K562 (cell line): ENCODE measurements around the gene CTIF. TPM values are rescaled to one million over a fixed set of nuclear protein-coding genes. Genes with fewer than 3 reads are reported as not detected.

ENCODE experiments used
- ATAC-seq: fragments of 200-7000 bp; cut with Tn5 transposase; 3 replicates; pipeline ENCODE4 v1.9.1; 2020; ENCODE audit warnings: moderate library complexity
- BruUV-seq: library from RNA; stranded (reverse); fragments of 400-500 nt; replicated peaks from 2 replicates; lab custom pipeline; 2021; lab: Mats Ljungman, UMichigan
- CTCF ChIA-PET: fragments of 300-600 bp; formaldehyde crosslinking; extraction: SDS; loops from one replicate; lab custom pipeline; 2021; ENCODE audit warnings: low intra/inter-chr PET ratio; lab: Yijun Ruan, JAX
- POLR2A ChIA-PET: fragments of 300-600, 350-650 bp; sonication (Branson Sonifier 250); formaldehyde crosslinking; extraction: SDS; loops from one replicate; lab custom pipeline; 2021; ENCODE audit warnings: antibody characterized with exemption, inconsistent platforms; lab: Yijun Ruan, JAX
- DNase-seq, 4 experiments: peaks; one replicate each; pipeline versions ENCODE4 v3.0.0 to v3.0.0-alpha.2; 2011 to 2018; ENCODE audit warnings: low spot score in 3 of 4, mixed read lengths in 3 of 4; ENCODE audit errors: extremely low read depth in 1 of 4
- FAIRE-seq: peaks from 2 replicates; lab custom pipeline; 2011; peaks lifted over from hg19 to GRCh38; lab: Jason Lieb, UNC
- H2AFZ ChIP-seq: 2 replicates; pipeline ENCODE4 v1.6.0; 2011; ENCODE audit warnings: low read depth, low read length, control low read depth, inconsistent platforms
- H3K27ac ChIP-seq: fragments of 200-600 bp; 3 replicates; pipeline ENCODE4 v1.8.0; 2011; ENCODE audit warnings: low read depth, mild to moderate bottlenecking, control low read depth, inconsistent platforms, low read length, moderate library complexity, mixed read lengths; ENCODE audit errors: extremely low read depth
- H3K27me3 ChIP-seq, 2 experiments: fragments of 300-600 bp in 1 of 2; 2 replicates in 1 of 2; 3 replicates in 1 of 2; pipeline versions ENCODE4 v1.6.0 to v1.8.0; 2011; ENCODE audit warnings: inconsistent platforms in 2 of 2, low read length in 2 of 2, mild to moderate bottlenecking in 1 of 2, mixed read lengths in 1 of 2, moderate library complexity in 1 of 2; ENCODE audit not compliant: control insufficient read depth in 2 of 2, insufficient read depth in 2 of 2
- H3K36me3 ChIP-seq: fragments of 300-600 bp; 3 replicates; pipeline ENCODE4 v1.8.0; 2011; ENCODE audit warnings: mild to moderate bottlenecking, low read length, inconsistent platforms; ENCODE audit not compliant: control insufficient read depth, insufficient read depth
- H3K4me1 ChIP-seq, 2 experiments: fragments of 200-600 bp in 1 of 2; replicated peaks in 1 of 2; 2 replicates in 1 of 2; 3 replicates in 1 of 2; pipeline versions ENCODE4 v1.5.1 to v1.8.0; 2011; ENCODE audit warnings: inconsistent platforms in 2 of 2, low read length in 2 of 2, mild to moderate bottlenecking in 1 of 2, mixed read lengths in 1 of 2, moderate library complexity in 1 of 2; ENCODE audit not compliant: control insufficient read depth in 2 of 2, insufficient read depth in 2 of 2
- H3K4me2 ChIP-seq: 2 replicates; pipeline ENCODE4 v1.6.1; 2011; ENCODE audit warnings: low read length, control low read depth, inconsistent platforms, mixed read lengths; ENCODE audit not compliant: insufficient read depth
- H3K4me3 ChIP-seq: fragments of 200-600 bp; sonication (generic), shearing (Covaris generic); 2 replicates; pipeline ENCODE4 v1.5.1; 2016; ENCODE audit warnings: control low read depth, inconsistent platforms
- H3K79me2 ChIP-seq: fragments of 200-600 bp; 3 replicates; pipeline ENCODE4 v1.8.0; 2011; ENCODE audit warnings: low read length, inconsistent platforms; ENCODE audit not compliant: control insufficient read depth, insufficient read depth
- H3K9ac ChIP-seq, 2 experiments: 2 replicates each; pipeline versions ENCODE4 v1.6.0 to v1.6.1; 2011; ENCODE audit warnings: low read depth in 2 of 2, low read length in 2 of 2, control low read depth in 1 of 2, inconsistent platforms in 1 of 2, mild to moderate bottlenecking in 1 of 2, mixed read lengths in 1 of 2; ENCODE audit not compliant: insufficient read depth in 1 of 2
- H3K9me1 ChIP-seq: one replicate; pipeline ENCODE4 v1.6.0; 2011; ENCODE audit warnings: inconsistent platforms, mild to moderate bottlenecking, low read length, moderate library complexity; ENCODE audit not compliant: control insufficient read depth, insufficient read depth
- H3K9me3 ChIP-seq: replicated peaks from 2 replicates; pipeline ENCODE4 v1.5.1; 2011; ENCODE audit warnings: low read depth, low read length, inconsistent platforms; ENCODE audit not compliant: control insufficient read depth, insufficient read depth
- H4K20me1 ChIP-seq: replicated peaks from 2 replicates; pipeline ENCODE4 v1.6.1; 2011; ENCODE audit warnings: low read length, inconsistent platforms, mixed read lengths; ENCODE audit not compliant: control insufficient read depth, insufficient read depth
- ADNP ChIP-seq: fragments of 200-800 bp; sonication (Bioruptor generic); IDR thresholded peaks from 2 replicates; pipeline ENCODE4 v1.6.1; 2016; ENCODE audit warnings: missing genetic modification characterization, missing compliant biosample characterization
- DACH1 ChIP-seq: fragments of 450-650 bp; IDR thresholded peaks from 2 replicates; pipeline ENCODE4 v1.6.1; 2018; ENCODE audit not compliant: partially characterized antibody
- FOXA1 ChIP-seq: fragments of 450-650 bp; IDR thresholded peaks from 2 replicates; pipeline ENCODE4 v1.6.1; 2016; ENCODE audit warnings: mild to moderate bottlenecking, borderline replicate concordance
- HNRNPUL1 ChIP-seq: fragments of 200-400 bp; formaldehyde crosslinking; IDR thresholded peaks from 2 replicates; pipeline ENCODE4 v1.6.1; 2017; ENCODE audit warnings: low read length
- KAT7 ChIP-seq: sonication (generic); formaldehyde crosslinking; IDR thresholded peaks from 2 replicates; pipeline ENCODE4 v1.8.0; 2022; ENCODE audit warnings: missing genetic modification reagents, mild to moderate bottlenecking, borderline replicate concordance
- MYBL2 ChIP-seq, 2 experiments: fragments of 450-650 bp in 1 of 2; sonication (generic) in 1 of 2; formaldehyde crosslinking in 1 of 2; IDR thresholded peaks; 2 replicates each; pipeline versions ENCODE4 v1.6.1 to v1.8.1; 2017 to 2022; ENCODE audit warnings: borderline replicate concordance in 1 of 2, inconsistent platforms in 1 of 2, low read depth in 1 of 2, mild to moderate bottlenecking in 1 of 2, missing genetic modification reagents in 1 of 2, moderate library complexity in 1 of 2
- NUFIP1 ChIP-seq: fragments of 450-650 bp; IDR thresholded peaks from 2 replicates; pipeline ENCODE4 v1.6.1; 2018; ENCODE audit not compliant: partially characterized antibody
- WGBS: fragments of 100-300 bp; shearing (Covaris generic); methylation state at CpG from one replicate; pipeline ENCODE4 v1.1.6; 2016; ENCODE audit warnings: low coverage, mixed read lengths; ENCODE audit not compliant: insufficient coverage; ENCODE audit errors: missing lambda C conversion rate; 5-methylcytosine and 5-hydroxymethylcytosine counted together
- in situ Hi-C: fragments of 300-500 bp; cut with MboI; formaldehyde crosslinking; loops from 4 replicates; pipeline ENCODE4 v1.15.0; 2018; ENCODE audit warnings: inconsistent platforms, mixed read lengths
- intact Hi-C: fragments of 100-400 bp; cut with micrococcal nuclease; formaldehyde crosslinking; loops from 2 replicates; pipeline ENCODE4 v1.14.2; 2022
- polyA plus RNA-seq, 8 experiments: library from polyadenylated mRNA; depleted of rRNA in 4 of 8; stranded (reverse) in 5 of 8; unstranded in 3 of 8; fragments of >200 nt; fragmentation: Nextera tagmentation in 2 of 8; fragmentation: Illumina TruSeq in 1 of 8; extraction: Ambion mirVana in 2 of 8; extraction: Trizol in 1 of 8; gene quantifications; 2 replicates each; pipeline versions ENCODE4 v1.2.1 to v1.2.3, GENCODE V29; 2011 to 2014; ENCODE audit warnings: inconsistent platforms in 1 of 8, missing spikeins in 1 of 8
- total RNA-seq, 7 experiments: library from RNA; depleted of rRNA in 6 of 7; stranded (reverse); fragments of >200 nt in 6 of 7; fragmentation: Illumina TruSeq in 2 of 7; extraction: Trizol in 2 of 7; gene quantifications; 2 replicates each; pipeline versions ENCODE4 v1.2.1 to v1.2.3, GENCODE V29; 2011 to 2021; ENCODE audit warnings: low replicate concordance in 1 of 7
- TF ChIP-seq, protein P1 (sequence below): fragments of 250-450 bp; sonication (Bioruptor Pico); IDR thresholded peaks from 2 replicates; pipeline ENCODE4 v1.5.1; 2021; ENCODE audit warnings: mild to moderate bottlenecking
- TF ChIP-seq, protein P2 (sequence below): sonication (generic); formaldehyde crosslinking; IDR thresholded peaks from 2 replicates; pipeline ENCODE4 v1.8.0; 2022; ENCODE audit warnings: mild to moderate bottlenecking, missing genetic modification reagents
- TF ChIP-seq, protein P3 (sequence below), 2 experiments: IDR thresholded peaks in 1 of 2; conservative IDR thresholded peaks in 1 of 2; 2 replicates each; pipeline ENCODE4 v1.6.1; 2016; ENCODE audit warnings: low read depth in 2 of 2, mild to moderate bottlenecking in 1 of 2, missing compliant biosample characterization in 1 of 2, missing genetic modification characterization in 1 of 2, moderate library complexity in 1 of 2
- TF ChIP-seq, protein P4 (sequence below), 3 experiments: fragments of 200-800 bp in 1 of 3; fragments of 250-450 bp in 1 of 3; fragments of 450-650 bp in 1 of 3; sonication (Bioruptor Pico) in 1 of 3; sonication (Bioruptor generic) in 1 of 3; formaldehyde crosslinking in 1 of 3; IDR thresholded peaks; 2 replicates each; pipeline versions ENCODE4 v1.6.1 to v1.8.0; 2016 to 2022; ENCODE audit warnings: mild to moderate bottlenecking in 2 of 3, missing genetic modification characterization in 2 of 3, missing compliant biosample characterization in 1 of 3, moderate library complexity in 1 of 3

The CTIF gene
- total and polyA plus RNA-seq, 9 of the 15 experiments (the other 6 are each of a cell fraction or from before 2014, with no cell fraction given), result 0.17 to 11.5 (median 2.2) TPM

DNA sequence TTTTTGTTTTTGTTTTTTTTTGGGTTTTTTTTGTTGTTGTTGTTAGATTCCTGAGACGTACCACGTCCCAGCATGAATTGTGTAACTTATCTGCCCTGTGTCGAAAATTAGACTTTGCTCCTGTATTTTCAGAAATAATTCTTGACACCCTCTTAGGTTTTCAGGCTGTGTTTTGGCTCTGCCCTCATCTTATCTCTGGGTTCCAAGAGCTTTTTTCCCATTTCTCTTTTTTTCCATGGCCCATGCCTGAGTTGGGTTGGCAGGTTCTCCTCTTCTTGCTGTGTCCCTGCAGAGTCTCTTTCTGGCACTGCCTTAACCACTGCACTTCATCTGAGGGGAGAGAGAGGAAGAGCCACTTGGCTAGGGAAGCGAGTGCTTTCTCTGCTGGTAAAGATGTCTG, 42.4 kb downstream of the CTIF start (continued):
- TF ChIP-seq, protein P1, sequence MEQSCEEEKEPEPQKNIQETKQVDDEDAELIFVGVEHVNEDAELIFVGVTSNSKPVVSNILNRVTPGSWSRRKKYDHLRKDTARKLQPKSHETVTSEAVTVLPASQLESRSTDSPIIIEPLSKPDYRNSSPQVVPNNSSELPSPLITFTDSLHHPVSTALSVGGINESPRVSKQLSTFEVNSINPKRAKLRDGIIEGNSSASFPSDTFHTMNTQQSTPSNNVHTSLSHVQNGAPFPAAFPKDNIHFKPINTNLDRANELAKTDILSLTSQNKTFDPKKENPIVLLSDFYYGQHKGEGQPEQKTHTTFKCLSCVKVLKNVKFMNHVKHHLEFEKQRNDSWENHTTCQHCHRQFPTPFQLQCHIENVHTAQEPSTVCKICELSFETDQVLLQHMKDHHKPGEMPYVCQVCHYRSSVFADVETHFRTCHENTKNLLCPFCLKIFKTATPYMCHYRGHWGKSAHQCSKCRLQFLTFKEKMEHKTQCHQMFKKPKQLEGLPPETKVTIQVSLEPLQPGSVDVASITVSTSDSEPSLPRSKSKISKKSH (CRISPR knock-in tag), result no peak
- no peak for TF ChIP-seq FOXA1

DNA sequence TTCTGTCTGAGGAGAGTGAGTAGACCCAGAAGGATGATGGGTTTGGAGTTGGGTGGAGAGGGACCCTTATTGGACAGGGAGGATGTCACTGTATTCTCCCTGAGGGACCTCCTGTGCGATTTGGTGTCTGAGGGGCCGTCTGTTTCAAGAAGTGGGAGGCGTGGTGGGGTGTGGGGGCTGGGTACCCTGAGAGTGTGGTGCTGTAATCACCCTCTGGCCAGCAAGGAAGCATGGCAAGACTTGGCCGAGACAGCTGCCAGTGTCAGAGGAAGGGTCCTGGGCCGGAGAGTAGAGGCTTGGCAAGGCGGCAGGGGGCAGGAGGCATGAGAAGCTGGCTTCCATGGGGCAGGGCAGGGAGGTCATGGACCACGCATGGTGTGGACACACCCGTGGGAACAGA, 43.1 kb downstream of the CTIF start:
- Histone ChIP-seq H3K9me3 (no peaks in the 10 kb centered on the region), H3K27ac (no peak overlapping the region), H3K4me1 (no peaks in the 10 kb centered on the region; a peak in 1 of 5 replicates), H3K27me3 (no peaks in the 10 kb centered on the region), H4K20me1 (peaks cover 18% of the 10 kb centered on the region; the same call in 1 of the 2 replicates), H3K4me3 (no peak overlapping the region), H2AFZ (no peak overlapping the region), H3K79me2 (no peaks in the 10 kb centered on the region), H3K4me2 (no peak overlapping the region), H3K9ac (no peak overlapping the region), H3K36me3 (no peaks in the 10 kb centered on the region), H3K9me1 (no peaks in the 10 kb centered on the region)
- in situ Hi-C loops, result no loop called here
- 53% methylated on average over 5 of the region's 8 CpGs for WGBS
- no peak for FAIRE-seq
- ChIA-PET POLR2A (interaction anchor here (1.3 kb wide), 1 partner anchor 9 kb away, joined by 3 read pairs; no protein-coding TSS in a partner anchor), CTCF (no interaction called here)
- ATAC-seq, result no peak
- BruUV-seq, result no TSS peak
- intact Hi-C loops, result no loop called here
- DNase-seq, result no peak
- TF ChIP-seq, protein P2, sequence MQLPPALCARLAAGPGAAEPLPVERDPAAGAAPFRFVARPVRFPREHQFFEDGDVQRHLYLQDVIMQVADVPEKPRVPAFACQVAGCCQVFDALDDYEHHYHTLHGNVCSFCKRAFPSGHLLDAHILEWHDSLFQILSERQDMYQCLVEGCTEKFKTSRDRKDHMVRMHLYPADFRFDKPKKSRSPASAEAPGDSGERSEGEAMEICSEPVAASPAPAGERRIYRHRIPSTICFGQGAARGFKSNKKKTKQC (CRISPR knock-in tag), result no peak
- TF ChIP-seq ADNP (tag), result no peak
- no peak for TF ChIP-seq KAT7
- no peak for TF ChIP-seq NUFIP1
- TF ChIP-seq, protein P3, sequence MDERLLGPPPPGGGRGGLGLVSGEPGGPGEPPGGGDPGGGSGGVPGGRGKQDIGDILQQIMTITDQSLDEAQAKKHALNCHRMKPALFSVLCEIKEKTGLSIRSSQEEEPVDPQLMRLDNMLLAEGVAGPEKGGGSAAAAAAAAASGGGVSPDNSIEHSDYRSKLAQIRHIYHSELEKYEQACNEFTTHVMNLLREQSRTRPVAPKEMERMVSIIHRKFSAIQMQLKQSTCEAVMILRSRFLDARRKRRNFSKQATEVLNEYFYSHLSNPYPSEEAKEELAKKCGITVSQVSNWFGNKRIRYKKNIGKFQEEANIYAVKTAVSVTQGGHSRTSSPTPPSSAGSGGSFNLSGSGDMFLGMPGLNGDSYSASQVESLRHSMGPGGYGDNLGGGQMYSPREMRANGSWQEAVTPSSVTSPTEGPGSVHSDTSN (CRISPR knock-in tag; IDR thresholded peaks at IDR 0.05; ENCODE audit: low read depth), result no peak
- TF ChIP-seq, protein P3 (tag; conservative IDR thresholded peaks at IDR 0.05; ENCODE audit: low read depth), result no peak
- TF ChIP-seq, protein P4, sequence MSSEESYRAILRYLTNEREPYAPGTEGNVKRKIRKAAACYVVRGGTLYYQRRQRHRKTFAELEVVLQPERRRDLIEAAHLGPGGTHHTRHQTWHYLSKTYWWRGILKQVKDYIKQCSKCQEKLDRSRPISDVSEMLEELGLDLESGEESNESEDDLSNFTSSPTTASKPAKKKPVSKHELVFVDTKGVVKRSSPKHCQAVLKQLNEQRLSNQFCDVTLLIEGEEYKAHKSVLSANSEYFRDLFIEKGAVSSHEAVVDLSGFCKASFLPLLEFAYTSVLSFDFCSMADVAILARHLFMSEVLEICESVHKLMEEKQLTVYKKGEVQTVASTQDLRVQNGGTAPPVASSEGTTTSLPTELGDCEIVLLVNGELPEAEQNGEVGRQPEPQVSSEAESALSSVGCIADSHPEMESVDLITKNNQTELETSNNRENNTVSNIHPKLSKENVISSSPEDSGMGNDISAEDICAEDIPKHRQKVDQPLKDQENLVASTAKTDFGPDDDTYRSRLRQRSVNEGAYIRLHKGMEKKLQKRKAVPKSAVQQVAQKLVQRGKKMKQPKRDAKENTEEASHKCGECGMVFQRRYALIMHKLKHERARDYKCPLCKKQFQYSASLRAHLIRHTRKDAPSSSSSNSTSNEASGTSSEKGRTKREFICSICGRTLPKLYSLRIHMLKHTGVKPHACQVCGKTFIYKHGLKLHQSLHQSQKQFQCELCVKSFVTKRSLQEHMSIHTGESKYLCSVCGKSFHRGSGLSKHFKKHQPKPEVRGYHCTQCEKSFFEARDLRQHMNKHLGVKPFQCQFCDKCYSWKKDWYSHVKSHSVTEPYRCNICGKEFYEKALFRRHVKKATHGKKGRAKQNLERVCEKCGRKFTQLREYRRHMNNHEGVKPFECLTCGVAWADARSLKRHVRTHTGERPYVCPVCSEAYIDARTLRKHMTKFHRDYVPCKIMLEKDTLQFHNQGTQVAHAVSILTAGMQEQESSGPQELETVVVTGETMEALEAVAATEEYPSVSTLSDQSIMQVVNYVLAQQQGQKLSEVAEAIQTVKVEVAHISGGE (CRISPR knock-in tag; IDR thresholded peaks at IDR 0.05), result no peak
- TF ChIP-seq HNRNPUL1, result no peak
- no peak for TF ChIP-seq MYBL2 (IDR thresholded peaks at IDR 0.05; ENCODE audit: low read depth)
- TF ChIP-seq MYBL2 (CRISPR knock-in tag; IDR thresholded peaks at IDR 0.05; ENCODE audit: borderline replicate concordance), result no peak
- TF ChIP-seq DACH1, result no peak
